Mammary epithelial cell (primary cell): Measurements from ENCODE around the gene CHKA.

Experiments used
- EZH2 ChIP-seq: IDR thresholded peaks from 2 replicates; pipeline ENCODE4 v1.6.1; 2012; ENCODE audit warnings: low read length, inconsistent platforms, borderline replicate concordance
- TF ChIP-seq, protein P1 (sequence below), 2 donors: IDR thresholded peaks in 1 of 2; conservative IDR thresholded peaks in 1 of 2; 2 replicates each; pipeline ENCODE4 v1.5.1; 2011 to 2012; ENCODE audit warnings: inconsistent platforms in 2 of 2, low read length in 2 of 2, mild to moderate bottlenecking in 2 of 2, control low read depth in 1 of 2, low read depth in 1 of 2; ENCODE audit not compliant: insufficient read depth in 1 of 2; ENCODE audit errors: extremely low read depth in 1 of 2

DNA sequence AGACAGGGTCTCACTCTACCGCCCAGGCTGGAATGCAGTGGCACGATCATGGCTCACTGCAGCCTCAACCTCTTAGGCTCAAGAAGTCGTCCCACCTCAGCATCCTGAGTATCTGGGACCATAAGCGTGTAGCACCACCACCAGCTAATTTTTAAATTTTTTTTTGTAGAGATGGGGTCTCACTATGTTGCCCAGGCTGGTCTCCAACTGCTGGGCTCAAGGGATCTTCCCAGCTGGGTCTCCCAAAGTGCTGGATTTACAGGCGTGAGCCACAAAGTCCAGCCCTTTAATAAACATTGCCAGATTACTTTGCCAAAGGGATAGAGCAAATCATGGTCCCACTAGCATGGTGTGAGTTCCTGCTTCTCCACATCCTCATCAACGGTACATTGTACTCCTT is 46.3 kb upstream of the CHKA start:
- TF ChIP-seq, protein P1, sequence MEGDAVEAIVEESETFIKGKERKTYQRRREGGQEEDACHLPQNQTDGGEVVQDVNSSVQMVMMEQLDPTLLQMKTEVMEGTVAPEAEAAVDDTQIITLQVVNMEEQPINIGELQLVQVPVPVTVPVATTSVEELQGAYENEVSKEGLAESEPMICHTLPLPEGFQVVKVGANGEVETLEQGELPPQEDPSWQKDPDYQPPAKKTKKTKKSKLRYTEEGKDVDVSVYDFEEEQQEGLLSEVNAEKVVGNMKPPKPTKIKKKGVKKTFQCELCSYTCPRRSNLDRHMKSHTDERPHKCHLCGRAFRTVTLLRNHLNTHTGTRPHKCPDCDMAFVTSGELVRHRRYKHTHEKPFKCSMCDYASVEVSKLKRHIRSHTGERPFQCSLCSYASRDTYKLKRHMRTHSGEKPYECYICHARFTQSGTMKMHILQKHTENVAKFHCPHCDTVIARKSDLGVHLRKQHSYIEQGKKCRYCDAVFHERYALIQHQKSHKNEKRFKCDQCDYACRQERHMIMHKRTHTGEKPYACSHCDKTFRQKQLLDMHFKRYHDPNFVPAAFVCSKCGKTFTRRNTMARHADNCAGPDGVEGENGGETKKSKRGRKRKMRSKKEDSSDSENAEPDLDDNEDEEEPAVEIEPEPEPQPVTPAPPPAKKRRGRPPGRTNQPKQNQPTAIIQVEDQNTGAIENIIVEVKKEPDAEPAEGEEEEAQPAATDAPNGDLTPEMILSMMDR (conservative IDR thresholded peaks at IDR 0.05 in 1 of 2, IDR thresholded peaks at IDR 0.05 in 1 of 2; ENCODE audit: extremely low read depth in 1 of 2, insufficient read depth in 1 of 2, low read depth in 1 of 2, low read length in 2 of 2): no peak
- no peak for TF ChIP-seq EZH2
